ENCODE data around the gene RGS21. TPM values are rescaled to one million over a fixed set of nuclear protein-coding genes. Genes with fewer than 3 reads are reported as not detected.
A peak's percentile ranks its signal among the peaks of the same experiment; 100 is the strongest.

Gene RGS21
- total and polyA plus RNA-seq, 10 of the 15 experiments (the other 5 are each of a cell fraction or from before 2014, with no cell fraction given), result not detected

DNA sequence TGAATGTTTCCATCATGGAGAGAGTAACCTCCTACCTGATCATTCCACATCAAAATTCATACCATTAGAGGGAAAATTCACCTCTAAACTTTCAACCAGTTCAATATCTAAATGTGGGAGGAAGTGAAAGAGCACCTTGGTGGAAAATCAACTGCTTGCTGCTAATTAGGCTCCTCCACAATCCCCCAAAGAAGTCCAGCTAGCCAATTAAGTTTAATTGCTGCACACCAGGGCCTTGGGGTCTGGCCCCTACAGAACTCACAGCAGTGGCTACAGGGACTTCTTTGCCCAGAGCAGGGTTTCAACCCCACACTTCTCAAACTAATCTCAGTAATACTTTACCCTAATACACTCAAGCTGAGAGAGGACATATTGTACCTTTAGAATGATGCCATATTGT, 62.1 kb downstream of the RGS21 start:
- POLR2A ChIA-PET, result no interaction called here
- H3K36me3 ChIP-seq (ENCODE audit: control insufficient read depth in 2 of 2, insufficient read depth in 2 of 2, low read length in 1 of 2), result no peaks in the 10 kb centered on the region
- no peak overlapping the region for H3K4me2 ChIP-seq (ENCODE audit: control insufficient read depth, insufficient read depth)
- no peak for DNase-seq (ENCODE audit: low read depth, low spot score)
- no peak overlapping the region for H3K27ac ChIP-seq (ENCODE audit: control insufficient read depth, insufficient read depth)
- H3K9ac ChIP-seq (ENCODE audit: control insufficient read depth, insufficient read depth, low read length), result no peak overlapping the region
- FAIRE-seq, result no peak
- SMC1A ChIA-PET (ENCODE audit: uncharacterized antibody, unreplicated experiment), result no interaction called here
- intact Hi-C loops (cut with micrococcal nuclease; ENCODE audit: unreplicated experiment) (no loop called here), in situ Hi-C loops (cut with MboI) (no loop called here)
- ATAC-seq, result peak; percentile 75
- RAD21 ChIA-PET (ENCODE audit: unreplicated experiment), result no interaction called here
- no peaks in the 10 kb centered on the region for H3K9me3 ChIP-seq (replicated peaks; ENCODE audit: control insufficient read depth, insufficient read depth, low read length)
- H3K79me2 ChIP-seq (ENCODE audit: control insufficient read depth, insufficient read depth, low read length), result no peaks in the 10 kb centered on the region
- CTCF ChIA-PET, result no interaction called here
- H3K4me1 ChIP-seq (ENCODE audit: control insufficient read depth, insufficient read depth, low read length), result no peaks in the 10 kb centered on the region
- H3K4me3 ChIP-seq, result no peak overlapping the region
- no peaks in the 10 kb centered on the region for H4K20me1 ChIP-seq (ENCODE audit: control insufficient read depth, insufficient read depth)
- H2AFZ ChIP-seq (ENCODE audit: control insufficient read depth, low read depth, low read length), result no peak overlapping the region
- H3K27me3 ChIP-seq (replicated peaks in 1 of 2; ENCODE audit: control insufficient read depth in 2 of 2, insufficient read depth in 2 of 2, low read length in 1 of 2), result no peaks in the 10 kb centered on the region
- no TSS peak for BruUV-seq (replicated peaks)
- TF ChIP-seq ATF7 (IDR thresholded peaks at IDR 0.05; ENCODE audit: low read depth) (no peak), LARP7 (IDR thresholded peaks at IDR 0.05) (no peak), SREBF2 (IDR thresholded peaks at IDR 0.05; ENCODE audit: low read length) (no peak), BHLHE40 (IDR thresholded peaks at IDR 0.05; ENCODE audit: borderline replicate concordance in 1 of 2, low read depth in 2 of 2, low read length in 1 of 2) (no peak), HDAC2 (IDR thresholded peaks at IDR 0.05) (no peak), PAX8 (IDR thresholded peaks at IDR 0.05) (no peak), MEF2B (IDR thresholded peaks at IDR 0.05; ENCODE audit: partially characterized antibody, poor library complexity, severe bottlenecking) (peak; percentile 20), SMAD5 (IDR thresholded peaks at IDR 0.05; ENCODE audit: low read depth) (no peak), IKZF1 (conservative IDR thresholded peaks at IDR 0.05) (0 out of 2 replicates have a peak, but pooled peaks have one; percentile 10), BCL11A (IDR thresholded peaks at IDR 0.05; ENCODE audit: low read depth, low read length) (peak; percentile 89; the same call in 1 of the 2 replicates), STAT3 (IDR thresholded peaks at IDR 0.05; ENCODE audit: low read depth, low read length) (no peak), ATF3 (IDR thresholded peaks at IDR 0.05; ENCODE audit: borderline replicate concordance, extremely low read depth, low read depth, low read length) (no peak), SMC3 (IDR thresholded peaks at IDR 0.05; ENCODE audit: borderline replicate concordance, low read length) (no peak), ZSCAN29 (IDR thresholded peaks at IDR 0.05) (no peak), ZBTB33 (IDR thresholded peaks at IDR 0.05) (no peak), NBN (IDR thresholded peaks at IDR 0.05) (no peak), TBL1XR1 (IDR thresholded peaks at IDR 0.05; ENCODE audit: low read depth, low read length) (no peak), NRF1 (conservative IDR thresholded peaks at IDR 0.05; ENCODE audit: low read depth, low read length) (no peak), MTA2 (IDR thresholded peaks at IDR 0.05; ENCODE audit: low read depth) (peak; percentile 98), ZNF217 (IDR thresholded peaks at IDR 0.05) (no peak), HDAC6 (IDR thresholded peaks at IDR 0.05; ENCODE audit: unreplicated experiment) (no peak), JUND (IDR thresholded peaks at IDR 0.05; ENCODE audit: low read depth, low read length) (no peak), NR2C2 (IDR thresholded peaks at IDR 0.05; ENCODE audit: borderline replicate concordance, control insufficient read depth, insufficient read length, low read depth) (no peak), MYB (IDR thresholded peaks at IDR 0.05; ENCODE audit: borderline replicate concordance, low read depth, low read length) (no peak), CEBPZ (IDR thresholded peaks at IDR 0.05; ENCODE audit: low read depth, low read length) (no peak)

All from GM12878 (cell line).